C1 segment of cervical spinal cord (tissue), 14 donors: Measurements from ENCODE around the gene UGT1A8.
"Not testable (repeated sequence)": the region's sequence is repeated elsewhere in the genome, so short reads cannot be mapped to it uniquely, and the experiment has no call there.

Source experiments
- DNase-seq, 14 donors: peaks; one replicate each; lab custom pipeline; 2025; lab: John Stamatoyannopoulos, UW

UGT1A8 gene

GRCh38 chr2:233639860-233640259, 22.4 kb downstream of the UGT1A8 start:
- DNase-seq = no peak

DNA sequence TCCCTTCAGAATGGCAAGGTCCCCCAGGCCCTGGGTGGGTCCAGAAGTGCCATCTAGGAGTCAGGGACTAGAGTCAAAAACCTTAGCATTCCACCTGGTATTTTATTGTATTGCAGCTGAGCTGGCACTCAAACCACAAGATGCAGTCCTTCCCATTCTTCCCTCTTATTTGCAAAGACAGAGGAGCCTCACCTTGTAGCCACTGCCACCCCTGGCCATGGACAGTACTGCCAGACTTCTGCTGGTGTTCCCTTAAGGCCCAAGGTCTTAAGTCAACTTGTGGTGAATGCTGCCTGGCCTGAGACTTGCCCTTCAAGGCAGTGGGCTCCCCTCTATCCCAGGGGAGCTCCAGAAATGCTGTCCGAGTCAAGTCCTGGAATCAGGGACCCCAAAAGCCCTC, 25.7 kb downstream of the UGT1A8 start:
- DNase-seq = no peak

GRCh38 chr2:233646033-233646432, 28.6 kb downstream of the UGT1A8 start:
- DNase-seq = not testable (repeated sequence)

DNA sequence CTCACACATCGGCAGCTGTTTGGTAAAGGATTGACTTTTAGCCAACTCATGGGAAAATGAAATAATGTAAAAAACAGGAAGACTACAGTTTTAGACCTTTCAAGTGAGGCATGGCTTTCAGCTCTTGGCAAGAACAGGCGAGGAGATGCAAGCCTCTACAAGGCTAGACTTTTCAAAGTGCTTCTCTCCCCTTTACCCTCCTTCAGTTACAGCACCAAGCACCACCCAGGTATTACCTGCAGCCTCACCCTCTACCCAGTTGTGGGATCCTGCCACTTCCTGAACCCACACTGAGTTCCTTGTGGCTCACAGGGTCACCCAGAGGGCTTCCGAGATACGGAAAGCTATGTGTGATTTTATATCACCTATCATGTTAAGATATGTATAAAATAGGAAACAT, 33.5 kb downstream of the UGT1A8 start:
- DNase-seq = no peak

DNA sequence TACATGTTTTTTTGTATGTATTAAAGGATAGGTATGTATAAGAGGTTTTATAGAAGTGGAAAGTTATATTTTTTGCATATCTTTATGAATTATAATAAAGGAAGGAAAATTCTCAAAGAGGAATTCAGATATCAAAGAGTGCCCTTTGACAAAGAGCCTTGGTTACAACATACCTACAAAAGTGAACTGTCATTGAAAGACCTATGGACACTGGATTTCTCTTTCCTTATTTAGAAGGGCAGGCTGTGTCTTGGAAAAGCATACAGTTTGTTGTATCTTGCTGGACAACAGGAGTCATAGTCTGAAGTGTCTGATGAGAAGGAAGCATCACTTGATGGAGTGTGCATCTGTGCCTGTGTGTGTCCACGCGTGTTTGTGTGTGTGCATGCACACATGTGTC, 34.0 kb downstream of the UGT1A8 start:
- DNase-seq = no peak

- no peak for DNase-seq
These were observed 37.1 kb downstream of the UGT1A8 start for GRCh38 chr2:233654501-233654900.

- DNase-seq = no peak
These were observed 37.6 kb downstream of the UGT1A8 start for GRCh38 chr2:233655043-233655442.

DNA sequence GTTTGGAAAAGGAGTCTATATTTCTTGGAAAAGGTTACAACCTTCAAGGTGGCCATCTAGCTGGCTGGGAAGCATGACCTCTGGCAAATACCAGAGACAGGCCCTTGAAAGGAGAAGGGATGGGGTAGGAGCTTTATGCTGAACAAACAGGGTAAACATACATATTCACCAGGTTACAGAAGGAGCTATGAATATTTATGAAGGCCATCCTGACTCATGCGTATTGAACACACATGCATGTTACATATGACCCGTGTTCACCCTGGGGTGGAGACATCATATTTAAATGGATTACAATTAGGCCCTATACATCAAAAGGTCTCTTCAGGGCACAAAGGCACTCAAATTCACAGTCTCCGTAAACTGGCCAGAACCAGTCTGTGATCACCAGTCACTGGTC, 38.5 kb downstream of the UGT1A8 start:
- not testable (repeated sequence) for DNase-seq

- no peak for DNase-seq
These were observed 39.0 kb downstream of the UGT1A8 start for GRCh38 chr2:233656443-233656842.

DNA sequence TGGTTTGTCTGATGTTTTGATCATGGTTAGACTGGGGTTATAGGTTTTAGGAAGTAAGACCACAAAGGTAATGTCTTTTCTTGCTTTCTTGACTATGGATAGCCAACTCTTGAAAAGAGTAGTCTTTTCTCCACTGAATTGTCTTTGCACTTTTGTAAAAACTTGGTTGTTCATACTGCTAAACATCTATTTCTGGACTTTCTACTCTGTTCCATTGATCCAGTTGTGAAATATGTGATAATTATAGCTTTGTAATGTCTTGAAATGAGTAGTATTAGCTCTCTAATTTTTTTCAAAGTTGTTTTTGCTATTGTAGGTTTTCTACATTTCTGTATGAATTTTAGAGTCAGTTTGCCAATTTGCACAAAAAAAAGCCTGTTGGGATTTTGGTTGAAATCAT, 41.2 kb downstream of the UGT1A8 start:
- no peak for DNase-seq

- DNase-seq = no peak
These were observed 46.5 kb downstream of the UGT1A8 start for GRCh38 chr2:233663911-233664310.

GRCh38 chr2:233668605-233669260, 51.3 kb downstream of the UGT1A8 start:
- no peak for DNase-seq

DNA sequence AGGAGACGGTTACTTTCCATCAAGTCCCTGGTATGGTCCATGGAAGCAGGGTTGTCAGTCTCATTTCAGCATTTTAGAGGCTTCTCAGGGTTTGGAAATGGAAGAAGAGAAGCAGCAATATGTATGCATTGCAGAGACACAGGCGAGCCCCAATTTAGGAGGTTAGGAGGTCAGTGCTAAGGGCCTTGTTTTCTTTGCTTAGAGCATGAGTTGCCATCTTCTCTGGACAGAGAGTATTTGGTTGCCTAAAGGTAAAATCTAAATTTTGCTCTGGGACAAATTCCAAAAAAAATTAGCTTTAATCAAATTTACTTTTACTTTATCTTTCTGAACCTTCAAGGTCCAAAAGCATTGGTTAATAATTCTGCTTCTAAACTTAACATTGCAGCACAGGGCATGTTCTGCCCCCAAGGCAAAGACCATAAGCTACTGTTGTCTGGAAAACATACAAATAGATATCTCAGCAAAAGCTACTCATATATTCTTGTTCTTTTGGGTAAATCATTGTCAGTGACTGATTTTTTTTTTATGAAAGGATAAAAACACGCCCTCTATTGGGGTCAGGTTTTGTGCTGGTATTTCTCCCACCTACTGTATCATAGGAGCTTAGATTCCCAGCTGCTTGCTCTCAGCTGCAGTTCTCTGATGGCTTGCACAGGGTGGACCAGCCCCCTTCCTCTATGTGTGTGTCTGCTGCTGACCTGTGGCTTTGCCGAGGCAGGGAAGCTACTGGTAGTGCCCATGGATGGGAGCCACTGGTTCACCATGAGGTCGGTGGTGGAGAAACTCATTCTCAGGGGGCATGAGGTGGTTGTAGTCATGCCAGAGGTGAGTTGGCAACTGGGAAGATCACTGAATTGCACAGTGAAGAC, 54.1 kb downstream of the UGT1A8 start, which contains the start of gene UGT1A9:
Gene UGT1A9 (plus strand): TSS at position 609 of the 872 bp plus-strand sequence. CDS start 37 bp downstream, at position 646.
- DNase-seq = no peak

DNA sequence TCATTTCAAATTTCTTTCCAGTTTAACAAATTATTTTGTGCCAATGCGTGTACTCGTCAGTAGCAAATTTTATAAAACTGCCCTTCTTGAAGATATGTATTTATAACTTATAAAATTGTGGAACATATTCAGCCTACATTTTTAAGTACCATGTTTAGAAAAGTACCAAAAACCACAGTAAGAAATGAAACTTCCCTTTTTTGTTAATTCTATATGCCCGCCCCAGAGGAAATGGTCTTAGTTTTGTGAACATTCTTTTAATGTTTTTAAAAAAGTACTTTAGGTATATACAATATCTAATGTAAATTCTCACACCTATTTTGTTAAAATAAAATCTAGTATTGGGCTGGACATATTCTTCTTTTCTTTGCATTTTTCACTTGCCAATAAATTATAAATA, 55.5 kb downstream of the UGT1A8 start:
- no peak for DNase-seq

DNA sequence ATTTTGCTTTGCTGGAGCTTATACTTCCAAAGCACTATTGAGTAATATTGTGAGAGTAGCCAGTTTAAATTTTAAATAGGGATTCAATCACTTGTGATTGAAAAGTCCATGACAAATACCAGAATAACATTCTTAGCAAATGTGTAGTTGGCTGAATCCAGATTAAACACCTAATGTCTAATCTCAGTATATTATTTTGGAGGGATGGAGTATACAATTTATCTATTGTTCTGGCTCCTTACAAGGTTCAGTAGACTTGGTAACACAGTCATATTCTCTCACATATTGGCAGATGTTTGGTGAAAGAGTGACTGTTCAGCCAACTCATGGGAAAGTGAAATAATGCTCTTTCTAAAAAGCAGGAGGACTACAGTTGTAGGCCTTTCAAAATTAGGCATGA, 56.5 kb downstream of the UGT1A8 start:
- DNase-seq = no peak

DNA sequence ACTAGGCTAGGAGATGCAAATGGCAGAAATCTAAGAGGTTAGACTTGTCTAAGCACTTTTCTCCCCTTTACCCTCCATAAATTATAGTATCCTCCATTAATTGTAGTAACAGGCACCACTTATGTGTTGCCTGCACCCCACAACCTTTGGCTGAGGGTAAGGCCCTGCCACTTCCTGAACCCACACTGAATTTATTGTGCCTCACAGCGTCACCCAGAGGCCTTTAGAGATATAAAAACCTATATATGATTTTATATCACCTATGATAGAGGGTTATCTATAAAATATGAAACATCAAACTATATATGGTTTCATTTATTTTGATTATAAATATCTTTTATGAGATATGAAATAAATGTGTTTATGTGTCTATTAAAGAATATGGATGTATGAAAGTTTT, 56.9 kb downstream of the UGT1A8 start:
- no peak for DNase-seq

DNA sequence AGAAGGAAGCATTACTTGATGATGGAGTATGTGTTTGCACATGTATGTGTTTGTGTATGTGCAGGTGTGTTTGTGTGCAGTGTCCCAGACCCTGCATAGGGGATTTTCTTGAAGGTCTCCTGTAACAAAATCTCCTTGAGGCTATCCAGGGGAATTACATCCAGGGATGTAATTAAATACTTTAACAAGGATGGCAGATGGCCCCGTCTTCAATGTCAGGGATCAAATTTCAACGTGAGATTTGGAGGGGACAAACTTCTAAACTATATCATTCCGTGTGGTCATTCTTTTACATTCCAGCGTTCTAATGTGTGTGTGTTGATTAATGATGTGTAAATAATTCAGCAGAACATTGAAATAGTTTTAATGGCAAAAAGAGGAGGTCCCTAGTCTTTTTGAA, 57.6 kb downstream of the UGT1A8 start:
- DNase-seq = no peak

DNA sequence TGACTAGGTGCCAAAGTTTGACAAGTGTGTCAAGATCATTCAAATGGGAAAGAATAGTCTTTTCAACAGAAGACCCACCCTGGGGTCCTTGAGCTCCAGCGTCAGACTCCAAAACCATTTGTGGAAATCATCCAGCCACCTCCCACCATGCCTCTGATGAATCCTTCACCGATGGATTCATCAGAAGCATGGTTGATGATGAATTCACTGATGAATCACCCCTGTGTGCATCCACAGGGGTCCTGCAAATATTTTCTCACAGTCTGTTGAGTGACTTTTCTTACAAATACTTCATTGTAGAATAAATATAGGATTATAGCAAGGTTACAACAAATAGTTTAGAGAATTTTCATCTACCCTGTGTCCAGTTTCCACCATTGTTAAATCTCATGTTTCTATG, 58.6 kb downstream of the UGT1A8 start:
- DNase-seq = no peak

DNA sequence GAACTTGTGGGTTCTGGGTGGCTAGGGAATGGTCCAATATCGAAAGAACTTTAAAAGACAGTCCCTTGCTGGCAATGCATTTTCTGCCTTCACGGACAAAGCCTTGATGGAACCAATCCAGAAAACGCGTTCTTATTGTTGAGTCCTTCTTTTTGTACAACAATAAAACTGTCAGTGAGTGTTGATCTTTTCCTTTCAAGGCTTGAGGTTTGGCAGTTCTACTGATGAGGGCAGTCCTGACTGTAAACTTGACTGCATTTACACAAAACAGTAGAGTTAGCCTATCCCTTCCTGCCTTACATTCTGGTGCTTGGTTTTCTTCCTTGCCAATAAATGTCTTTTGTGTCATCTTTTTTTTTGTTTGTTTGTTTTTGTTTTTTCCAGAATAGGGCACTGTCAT, 61.8 kb downstream of the UGT1A8 start:
- no peak for DNase-seq

GRCh38 chr2:233680361-233681045, 63.1 kb downstream of the UGT1A8 start:
- DNase-seq = no peak

GRCh38 chr2:233681521-233682099, 64.2 kb downstream of the UGT1A8 start, which contains the start of gene UGT1A7:
Gene UGT1A7, plus strand, starts transcription at chr2:233681901. Its CDS starts 37 bp downstream, at chr2:233681938.
- DNase-seq = no peak

DNA sequence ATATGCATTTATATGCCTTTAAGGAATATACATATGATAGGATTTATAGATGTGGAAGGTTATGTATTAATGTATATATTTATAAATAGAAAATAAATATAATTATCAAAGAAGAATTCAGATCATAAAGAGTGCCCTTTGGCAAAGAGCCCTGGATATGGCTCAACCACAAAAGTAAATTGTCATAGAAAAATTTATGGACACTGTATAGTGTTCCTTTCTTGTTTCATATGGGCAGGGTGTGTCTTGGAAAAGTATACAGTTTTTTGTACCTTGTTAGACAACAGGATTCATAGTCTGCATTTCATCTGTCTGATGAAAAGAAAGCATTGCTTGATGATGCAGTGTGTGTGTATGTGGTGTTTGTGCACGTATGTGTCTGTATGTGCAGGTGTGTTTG, 67.2 kb downstream of the UGT1A8 start:
- DNase-seq = no peak
